ENCODE measurements around the gene GAP43. TPM values are rescaled to one million over a fixed set of nuclear protein-coding genes. Genes with fewer than 3 reads are reported as not detected.

The GAP43 gene
- total and polyA plus RNA-seq, 2 of the 4 experiments (the other 2 are of a cell fraction): 0.36 to 0.51 TPM

GRCh38 chr3:115760716-115761115, 137.4 kb downstream of the GAP43 start:
- no peak overlapping the region for H4K8ac ChIP-seq (ENCODE audit: low read depth in 2 of 2, low read length in 2 of 2)
- no peaks in the 10 kb centered on the region for H3K79me1 ChIP-seq (ENCODE audit: low read depth in 1 of 2, low read length in 2 of 2)
- POLR2A ChIA-PET (ENCODE audit: unreplicated experiment): no interaction called here
- no peak overlapping the region for H3K4me2 ChIP-seq (ENCODE audit: low read depth, low read length)
- no peak overlapping the region for H3K4me3 ChIP-seq (ENCODE audit: insufficient read depth, low read depth, low read length)
- no peaks in the 10 kb centered on the region for H3K4me1 ChIP-seq (ENCODE audit: control insufficient read depth, insufficient read depth, low read length)
- H3K14ac ChIP-seq (replicated peaks; ENCODE audit: low read depth, low read length): no peak overlapping the region
- no peak for TF ChIP-seq CHD1 (IDR thresholded peaks at IDR 0.05; ENCODE audit: low read depth, low read length)
- no peak for TF ChIP-seq FOS (IDR thresholded peaks at IDR 0.05; ENCODE audit: low read depth, low read length)
- no peak for TF ChIP-seq MXI1 (IDR thresholded peaks at IDR 0.05; ENCODE audit: borderline replicate concordance, low read depth, low read length)
- TF ChIP-seq RAD21 (IDR thresholded peaks at IDR 0.05; ENCODE audit: low read length): no peak
- no peak for TF ChIP-seq BHLHE40 (IDR thresholded peaks at IDR 0.05; ENCODE audit: low read depth, low read length)
- TF ChIP-seq CTCF (conservative IDR thresholded peaks at IDR 0.05; ENCODE audit: low read depth, low read length): no peak
- no peak for TF ChIP-seq POLR2A (IDR thresholded peaks at IDR 0.05; ENCODE audit: low read depth, low read length)
- no peak for TF ChIP-seq RCOR1 (IDR thresholded peaks at IDR 0.05; ENCODE audit: insufficient replicate concordance, low read length)
- TF ChIP-seq MAZ (IDR thresholded peaks at IDR 0.05; ENCODE audit: borderline replicate concordance, low read depth, low read length): no peak
- TF ChIP-seq SMC3 (IDR thresholded peaks at IDR 0.05; ENCODE audit: low read depth, low read length): no peak
- TF ChIP-seq NFE2L2 (IDR thresholded peaks at IDR 0.05; ENCODE audit: low read depth, low read length): no peak
- no peak for TF ChIP-seq ELK1 (IDR thresholded peaks at IDR 0.05; ENCODE audit: borderline replicate concordance, low read depth, low read length)
- no peak for TF ChIP-seq USF2 (IDR thresholded peaks at IDR 0.05; ENCODE audit: low read depth, low read length)
- no peak for TF ChIP-seq CEBPB (IDR thresholded peaks at IDR 0.05; ENCODE audit: low read depth, low read length)
- no peak for TF ChIP-seq RFX5 (IDR thresholded peaks at IDR 0.05; ENCODE audit: low read depth, low read length)
- no peak for TF ChIP-seq MAFK (IDR thresholded peaks at IDR 0.05; ENCODE audit: low read depth, low read length)
- H2BK5ac ChIP-seq (ENCODE audit: low read depth, low read length, poor library complexity, severe bottlenecking): no peak overlapping the region
- ATAC-seq (ENCODE audit: low read depth) (no peak), DNase-seq (no peak)
- no peaks in the 10 kb centered on the region for H4K20me1 ChIP-seq (ENCODE audit: insufficient read depth, low read length)
- no peaks in the 10 kb centered on the region; the same call in 1 of the 2 replicates for H3K27me3 ChIP-seq (ENCODE audit: control insufficient read depth, insufficient read depth, low read length)
- no peak overlapping the region for H3K27ac ChIP-seq (ENCODE audit: insufficient read depth, low read length)
- no peak overlapping the region for H2BK20ac ChIP-seq (ENCODE audit: low read depth, low read length)
- H3K36me3 ChIP-seq (ENCODE audit: control insufficient read depth, insufficient read depth, low read length): no peaks in the 10 kb centered on the region
- H2BK120ac ChIP-seq (ENCODE audit: low read depth, low read length): no peak overlapping the region
- no peak overlapping the region for H4K91ac ChIP-seq (ENCODE audit: insufficient read depth, low read depth, low read length)
- H3K4ac ChIP-seq (ENCODE audit: low read depth, low read length): no peak overlapping the region
- H4K5ac ChIP-seq (ENCODE audit: low read depth, low read length): no peak overlapping the region
- no peak overlapping the region for H2AFZ ChIP-seq (replicated peaks; ENCODE audit: low read length, poor library complexity)
- no CpG with 5 or more reads among the region's 3 CpGs for WGBS, 2 experiments (ENCODE audit: extremely low coverage in 2 of 2, insufficient read length in 1 of 2)
- no peak overlapping the region for H3K23ac ChIP-seq (ENCODE audit: low read depth, low read length)
- dilution Hi-C loops (cut with HindIII; ENCODE audit: low sequenced_read_pairs, unreplicated experiment): no loop called here
- in situ Hi-C loops (cut with MboI; ENCODE audit: low sequenced_read_pairs): no loop called here
- intact Hi-C loops (cut with micrococcal nuclease): no loop called here
- H3K9me3 ChIP-seq (ENCODE audit: control insufficient read depth, insufficient read depth, low read length): no peaks in the 10 kb centered on the region
- BruUV-seq (replicated peaks): no TSS peak
- no peak overlapping the region for H3K18ac ChIP-seq (ENCODE audit: low read depth, low read length)
- no peak overlapping the region for H2AK5ac ChIP-seq (ENCODE audit: low read depth, low read length)
- no peaks in the 10 kb centered on the region for H3K9me1 ChIP-seq (ENCODE audit: insufficient read depth, low read length)
- no peak overlapping the region for H3K9ac ChIP-seq (ENCODE audit: low read depth, low read length)
- H2AK9ac ChIP-seq (replicated peaks; ENCODE audit: low read depth, low read length, poor library complexity): no peak overlapping the region
- H2BK15ac ChIP-seq (ENCODE audit: low read depth, low read length): no peak overlapping the region
- CTCF ChIA-PET: no interaction called here
- no peak overlapping the region for H3K56ac ChIP-seq (ENCODE audit: extremely low read depth, insufficient read depth, low read length)
